ENCODE results near the gene MYH13. TPM values are rescaled to one million over a fixed set of nuclear protein-coding genes. Genes with fewer than 3 reads are reported as not detected.

Gene MYH13
- total RNA-seq, 1 experiment from 2014 or later = not detected

- Histone ChIP-seq H2AFZ (ENCODE audit: low read length) (no peak overlapping the region), H4K20me1 (ENCODE audit: control insufficient read depth, insufficient read depth, insufficient read length) (no peaks in the 10 kb centered on the region)
These were observed 82.8 kb downstream of the MYH13 start for GRCh38 chr17:10290041-10290440.

More at GRCh38 chr17:10290041-10290440, 82.8 kb downstream of the MYH13 start:
- Histone ChIP-seq H4K8ac (replicated peaks; ENCODE audit: insufficient read length, low read depth, low read length) (no peak overlapping the region), H2BK20ac (ENCODE audit: low read depth, low read length, poor library complexity, severe bottlenecking) (no peak overlapping the region), H3K27me3 (ENCODE audit: insufficient read depth, low read length) (no peaks in the 10 kb centered on the region), H3K23me2 (ENCODE audit: insufficient read length, low read depth, low read length, poor library complexity, severe bottlenecking) (no peaks in the 10 kb centered on the region), H2BK15ac (ENCODE audit: low read depth, low read length) (no peak overlapping the region), H2AK5ac (ENCODE audit: insufficient read length, low read length) (no peak overlapping the region), H2BK12ac (ENCODE audit: insufficient read length, low read depth, low read length) (no peak overlapping the region), H4K5ac (ENCODE audit: insufficient read length, low read depth, low read length) (no peak overlapping the region), H3K4me1 (ENCODE audit: insufficient read depth, low read length) (no peaks in the 10 kb centered on the region; the same call in 1 of the 2 replicates), H3K79me2 (ENCODE audit: insufficient read depth, low read length) (no peaks in the 10 kb centered on the region), H3K18ac (ENCODE audit: insufficient read length, low read depth, low read length) (no peak overlapping the region), H4K91ac (ENCODE audit: insufficient read length, low read depth, low read length) (no peak overlapping the region), H3T11ph (ENCODE audit: low read length) (no peak overlapping the region), H3K4me2 (ENCODE audit: insufficient read depth, insufficient read length, low read length) (no peak overlapping the region), H3K9ac (ENCODE audit: extremely low read depth, insufficient read length, low read length) (no peak overlapping the region), H3K23ac (ENCODE audit: insufficient read length, low read depth, low read length) (no peak overlapping the region), H3K27ac (ENCODE audit: insufficient read length, low read depth, low read length) (no peak overlapping the region), H3K9me3 (ENCODE audit: control insufficient read depth, low read depth, low read length) (no peaks in the 10 kb centered on the region), H3K79me1 (ENCODE audit: insufficient read depth, low read depth, low read length, poor library complexity, severe bottlenecking) (no peaks in the 10 kb centered on the region), H3K4ac (ENCODE audit: low read depth, low read length) (no peak overlapping the region), H2BK120ac (ENCODE audit: low read depth, low read length, poor library complexity, severe bottlenecking) (no peak overlapping the region), H3K56ac (ENCODE audit: insufficient read length, low read depth, low read length) (no peak overlapping the region), H2BK5ac (ENCODE audit: insufficient read length, low read length) (no peak overlapping the region), H3K14ac (ENCODE audit: insufficient read depth, low read length) (no peak overlapping the region)
- H3K4me1 Mint-ChIP-seq = peaks cover 11 to 14% of the 10 kb centered on the region in 2 experiments
- no CpG with 5 or more reads among the region's 1 CpG for WGBS (ENCODE audit: extremely low coverage, insufficient read length, low lambda C conversion rate)
- H3K27ac Mint-ChIP-seq = no peak overlapping the region
- TF ChIP-seq, protein P1, sequence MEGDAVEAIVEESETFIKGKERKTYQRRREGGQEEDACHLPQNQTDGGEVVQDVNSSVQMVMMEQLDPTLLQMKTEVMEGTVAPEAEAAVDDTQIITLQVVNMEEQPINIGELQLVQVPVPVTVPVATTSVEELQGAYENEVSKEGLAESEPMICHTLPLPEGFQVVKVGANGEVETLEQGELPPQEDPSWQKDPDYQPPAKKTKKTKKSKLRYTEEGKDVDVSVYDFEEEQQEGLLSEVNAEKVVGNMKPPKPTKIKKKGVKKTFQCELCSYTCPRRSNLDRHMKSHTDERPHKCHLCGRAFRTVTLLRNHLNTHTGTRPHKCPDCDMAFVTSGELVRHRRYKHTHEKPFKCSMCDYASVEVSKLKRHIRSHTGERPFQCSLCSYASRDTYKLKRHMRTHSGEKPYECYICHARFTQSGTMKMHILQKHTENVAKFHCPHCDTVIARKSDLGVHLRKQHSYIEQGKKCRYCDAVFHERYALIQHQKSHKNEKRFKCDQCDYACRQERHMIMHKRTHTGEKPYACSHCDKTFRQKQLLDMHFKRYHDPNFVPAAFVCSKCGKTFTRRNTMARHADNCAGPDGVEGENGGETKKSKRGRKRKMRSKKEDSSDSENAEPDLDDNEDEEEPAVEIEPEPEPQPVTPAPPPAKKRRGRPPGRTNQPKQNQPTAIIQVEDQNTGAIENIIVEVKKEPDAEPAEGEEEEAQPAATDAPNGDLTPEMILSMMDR (conservative IDR thresholded peaks at IDR 0.05) = no peak
- no peaks in the 10 kb centered on the region; the same call in 1 of the 2 replicates for H3K27me3 Mint-ChIP-seq (ENCODE audit: low read depth)
- no peak for DNase-seq
- no peaks in the 10 kb centered on the region for H3K36me3 Mint-ChIP-seq (ENCODE audit: insufficient read depth in 1 of 3, low read depth in 3 of 3)
- no peak overlapping the region for H3K4me3 Mint-ChIP-seq
- H3K9me3 Mint-ChIP-seq = no peaks in the 10 kb centered on the region
